Measurements from ENCODE around the gene ELP5.

DNA sequence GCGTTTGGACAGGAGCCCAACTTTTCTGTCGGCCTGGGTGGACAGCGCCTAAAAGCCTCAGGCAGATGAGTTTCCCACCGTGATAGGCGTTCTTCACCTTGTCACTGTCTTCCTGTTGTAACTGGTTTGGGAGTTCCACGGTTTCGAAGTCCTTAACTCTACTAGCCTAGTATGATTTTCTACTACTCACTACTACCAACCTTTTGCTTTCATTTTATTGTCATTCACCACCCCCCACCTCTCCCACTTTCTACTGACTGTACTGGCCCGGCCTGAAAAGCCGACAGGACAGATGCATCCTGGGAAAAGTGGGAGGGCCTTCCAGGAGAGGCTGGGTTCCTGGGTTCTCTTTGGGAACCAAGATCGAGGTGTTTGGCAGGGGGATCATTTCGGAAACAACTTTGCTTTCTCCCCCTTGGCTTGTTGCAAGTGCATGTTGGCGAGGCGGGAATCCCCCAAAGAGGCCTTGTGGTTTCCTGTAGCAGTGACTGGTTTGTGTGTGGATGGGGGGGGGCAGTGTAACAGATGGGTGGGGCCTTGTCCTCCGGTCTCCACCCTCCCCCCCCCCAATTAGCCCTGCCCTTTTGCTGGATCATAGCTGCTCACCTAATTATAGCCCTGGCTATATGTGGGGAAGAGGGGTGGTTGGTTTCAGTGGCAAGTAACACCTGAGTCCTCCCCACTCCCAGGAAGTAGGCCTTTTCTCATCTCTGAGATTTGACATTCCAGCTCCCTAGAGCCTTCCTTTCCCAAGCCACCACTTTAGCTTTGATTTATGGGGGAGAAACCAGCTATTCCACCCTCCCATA is 56.8 kb downstream of the ELP5 start:
- TF ChIP-seq, protein P1, sequence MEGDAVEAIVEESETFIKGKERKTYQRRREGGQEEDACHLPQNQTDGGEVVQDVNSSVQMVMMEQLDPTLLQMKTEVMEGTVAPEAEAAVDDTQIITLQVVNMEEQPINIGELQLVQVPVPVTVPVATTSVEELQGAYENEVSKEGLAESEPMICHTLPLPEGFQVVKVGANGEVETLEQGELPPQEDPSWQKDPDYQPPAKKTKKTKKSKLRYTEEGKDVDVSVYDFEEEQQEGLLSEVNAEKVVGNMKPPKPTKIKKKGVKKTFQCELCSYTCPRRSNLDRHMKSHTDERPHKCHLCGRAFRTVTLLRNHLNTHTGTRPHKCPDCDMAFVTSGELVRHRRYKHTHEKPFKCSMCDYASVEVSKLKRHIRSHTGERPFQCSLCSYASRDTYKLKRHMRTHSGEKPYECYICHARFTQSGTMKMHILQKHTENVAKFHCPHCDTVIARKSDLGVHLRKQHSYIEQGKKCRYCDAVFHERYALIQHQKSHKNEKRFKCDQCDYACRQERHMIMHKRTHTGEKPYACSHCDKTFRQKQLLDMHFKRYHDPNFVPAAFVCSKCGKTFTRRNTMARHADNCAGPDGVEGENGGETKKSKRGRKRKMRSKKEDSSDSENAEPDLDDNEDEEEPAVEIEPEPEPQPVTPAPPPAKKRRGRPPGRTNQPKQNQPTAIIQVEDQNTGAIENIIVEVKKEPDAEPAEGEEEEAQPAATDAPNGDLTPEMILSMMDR (IDR thresholded peaks at IDR 0.05) = no peak
- TF ChIP-seq ZFX (IDR thresholded peaks at IDR 0.05; ENCODE audit: borderline replicate concordance) = no peak

All from 22Rv1 (cell line).